Activated CD8-positive, alpha-beta T cell treated with anti-CD3 and anti-CD28 coated beads, Interleukin-2, amount 10 ng/mL, durations not matched to agents 7 days and 5 days (primary cell): ENCODE data around the gene TOP3B. TPM values are rescaled to one million over a fixed set of nuclear protein-coding genes. Genes with fewer than 3 reads are reported as not detected.

Experiments used
- ATAC-seq: fragments of 150-1000 bp; cut with Tn5 transposase; one replicate; pipeline ENCODE4 v1.10.0; 2021; ENCODE audit warnings: moderate library complexity
- CTCF ChIA-PET: fragments of 350-600 bp; sonication (Branson Sonifier 250); formaldehyde crosslinking; loops from one replicate; lab custom pipeline; 2021; ENCODE audit warnings: antibody characterized with exemption; lab: Charles Lee
- POLR2A ChIA-PET: fragments of 350-600 bp; sonication (Branson Sonifier 250); formaldehyde crosslinking; loops from one replicate; lab custom pipeline; 2021; ENCODE audit warnings: antibody characterized with exemption; lab: Charles Lee
- DNase-seq: peaks from one replicate; pipeline ENCODE4 v3.0.0-alpha.2; 2020
- H3K27ac Mint-ChIP-seq: one replicate; pipeline ENCODE4 v1.8.0; 2021; ENCODE audit warnings: mild to moderate bottlenecking, mixed read lengths
- H3K27me3 Mint-ChIP-seq: one replicate; pipeline ENCODE4 v1.8.0; 2021; ENCODE audit warnings: low read depth, mixed read lengths
- H3K36me3 Mint-ChIP-seq: one replicate; pipeline ENCODE4 v1.8.0; 2021; ENCODE audit warnings: low read depth, mixed read lengths
- H3K4me1 Mint-ChIP-seq: one replicate; pipeline ENCODE4 v1.8.0; 2021; ENCODE audit warnings: low read depth, mixed read lengths
- H3K4me3 Mint-ChIP-seq: one replicate; pipeline ENCODE4 v1.8.0; 2021; ENCODE audit warnings: mild to moderate bottlenecking, mixed read lengths
- H3K9me3 Mint-ChIP-seq: one replicate; pipeline ENCODE4 v1.8.0; 2022; ENCODE audit warnings: mixed read lengths; ENCODE audit not compliant: insufficient read depth
- total RNA-seq, 2 experiments: library from RNA; stranded (reverse); gene quantifications; one replicate each; pipeline ENCODE4 v1.2.3, GENCODE V29; 2021

Gene TOP3B, protein sequence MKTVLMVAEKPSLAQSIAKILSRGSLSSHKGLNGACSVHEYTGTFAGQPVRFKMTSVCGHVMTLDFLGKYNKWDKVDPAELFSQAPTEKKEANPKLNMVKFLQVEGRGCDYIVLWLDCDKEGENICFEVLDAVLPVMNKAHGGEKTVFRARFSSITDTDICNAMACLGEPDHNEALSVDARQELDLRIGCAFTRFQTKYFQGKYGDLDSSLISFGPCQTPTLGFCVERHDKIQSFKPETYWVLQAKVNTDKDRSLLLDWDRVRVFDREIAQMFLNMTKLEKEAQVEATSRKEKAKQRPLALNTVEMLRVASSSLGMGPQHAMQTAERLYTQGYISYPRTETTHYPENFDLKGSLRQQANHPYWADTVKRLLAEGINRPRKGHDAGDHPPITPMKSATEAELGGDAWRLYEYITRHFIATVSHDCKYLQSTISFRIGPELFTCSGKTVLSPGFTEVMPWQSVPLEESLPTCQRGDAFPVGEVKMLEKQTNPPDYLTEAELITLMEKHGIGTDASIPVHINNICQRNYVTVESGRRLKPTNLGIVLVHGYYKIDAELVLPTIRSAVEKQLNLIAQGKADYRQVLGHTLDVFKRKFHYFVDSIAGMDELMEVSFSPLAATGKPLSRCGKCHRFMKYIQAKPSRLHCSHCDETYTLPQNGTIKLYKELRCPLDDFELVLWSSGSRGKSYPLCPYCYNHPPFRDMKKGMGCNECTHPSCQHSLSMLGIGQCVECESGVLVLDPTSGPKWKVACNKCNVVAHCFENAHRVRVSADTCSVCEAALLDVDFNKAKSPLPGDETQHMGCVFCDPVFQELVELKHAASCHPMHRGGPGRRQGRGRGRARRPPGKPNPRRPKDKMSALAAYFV
- total RNA-seq: 10 to 100 TPM; 47.3 to 49.9 TPM

DNA sequence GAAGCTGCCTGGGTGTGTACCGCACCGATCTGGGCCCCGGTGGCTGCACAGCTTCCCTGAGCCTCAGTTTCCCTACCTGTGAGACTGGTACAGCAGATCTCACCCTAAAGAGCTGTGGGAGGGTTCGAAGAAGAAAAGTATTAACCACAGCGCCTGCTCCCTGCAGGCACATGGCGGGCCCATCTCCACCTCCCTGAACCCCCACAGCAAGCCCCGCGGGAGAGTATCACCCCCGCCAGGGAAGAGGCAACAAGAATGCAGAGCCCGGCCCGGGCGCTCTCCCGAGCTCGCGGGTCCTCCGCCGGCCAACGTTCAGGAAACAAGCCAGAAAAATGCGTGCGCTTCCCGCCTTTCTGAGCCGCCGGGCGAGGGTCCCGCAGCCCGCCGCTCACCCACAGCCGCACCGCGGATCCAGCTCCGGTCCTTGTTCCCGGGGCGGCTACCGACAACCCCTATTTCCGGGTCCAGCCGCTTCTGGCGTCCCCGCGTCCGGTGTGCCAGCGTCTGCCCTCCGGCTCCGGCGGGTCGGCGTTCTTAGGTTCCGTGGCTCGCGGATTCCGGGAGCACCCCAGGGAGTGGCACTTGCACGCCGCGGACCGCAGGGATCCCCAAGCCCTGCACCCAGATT is at the start of gene TOP3B:
TOP3B (minus strand) TSS at position 450 of the 628 bp plus-strand sequence. CDS start 7,078 bp downstream, outside the sequence.
- CTCF ChIA-PET: interaction anchor here (0.7 to 3.1 kb wide), 7 partner anchors 10 to 361 kb away, joined by 3 to 39 read pairs (median 5); partner anchors contain the start of gene PPM1F
- Mint-ChIP-seq H3K27me3 (no peaks in the 10 kb centered on the region), H3K4me1 (peaks cover 28% of the 10 kb centered on the region), H3K36me3 (peaks cover 3% of the 10 kb centered on the region), H3K27ac (peak within 1 kb of the TSS; percentile 87), H3K9me3 (no peaks in the 10 kb centered on the region), H3K4me3 (peak within 1 kb of the TSS; percentile 91)
- POLR2A ChIA-PET: interaction anchor here (0.6 to 2.1 kb wide), 7 partner anchors 9 to 196 kb away, joined by 3 to 7 read pairs (median 3); no protein-coding TSS in a partner anchor
- peak; percentile 97 for ATAC-seq
- peak; percentile 85 for DNase-seq

DNA sequence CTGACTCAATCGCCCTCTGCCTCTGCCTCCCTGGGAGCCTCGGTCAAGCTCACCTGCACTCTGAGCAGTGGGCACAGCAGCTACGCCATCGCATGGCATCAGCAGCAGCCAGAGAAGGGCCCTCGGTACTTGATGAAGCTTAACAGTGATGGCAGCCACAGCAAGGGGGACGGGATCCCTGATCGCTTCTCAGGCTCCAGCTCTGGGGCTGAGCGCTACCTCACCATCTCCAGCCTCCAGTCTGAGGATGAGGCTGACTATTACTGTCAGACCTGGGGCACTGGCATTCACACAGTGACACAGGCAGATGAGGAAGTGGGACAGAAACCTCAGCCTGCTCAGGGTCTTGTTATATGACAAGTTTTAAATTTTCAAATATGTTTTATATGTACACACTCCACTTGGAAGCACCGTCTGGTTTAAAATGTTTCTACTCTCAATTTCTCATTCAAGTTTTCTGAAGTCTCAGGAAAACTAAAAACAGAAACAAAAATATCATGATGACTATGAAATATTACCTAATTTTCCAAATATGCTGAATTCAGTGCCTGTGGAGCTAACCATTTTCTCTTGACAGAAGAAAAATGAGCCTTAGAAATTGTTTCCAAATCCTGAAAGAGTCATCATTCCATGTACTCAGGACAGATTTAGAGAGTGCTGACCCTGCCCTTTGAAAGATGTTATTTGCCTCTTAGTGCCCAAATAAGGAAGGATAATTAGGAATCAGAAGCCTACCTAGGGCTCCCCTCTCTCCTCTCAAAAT is 48.8 kb upstream of the TOP3B start:
- H3K4me3 Mint-ChIP-seq: no peak overlapping the region
- H3K27me3 Mint-ChIP-seq: peaks cover 24% of the 10 kb centered on the region
- ChIA-PET POLR2A (no interaction called here), CTCF (interaction anchor here (1.4 kb wide), 1 partner anchor 79 kb away, joined by 3 read pairs; no protein-coding TSS in a partner anchor)
- no peak for ATAC-seq
- no peaks in the 10 kb centered on the region for H3K4me1 Mint-ChIP-seq
- no peaks in the 10 kb centered on the region for H3K36me3 Mint-ChIP-seq
- no peak for DNase-seq
- no peaks in the 10 kb centered on the region for H3K9me3 Mint-ChIP-seq
- no peak overlapping the region for H3K27ac Mint-ChIP-seq

DNA sequence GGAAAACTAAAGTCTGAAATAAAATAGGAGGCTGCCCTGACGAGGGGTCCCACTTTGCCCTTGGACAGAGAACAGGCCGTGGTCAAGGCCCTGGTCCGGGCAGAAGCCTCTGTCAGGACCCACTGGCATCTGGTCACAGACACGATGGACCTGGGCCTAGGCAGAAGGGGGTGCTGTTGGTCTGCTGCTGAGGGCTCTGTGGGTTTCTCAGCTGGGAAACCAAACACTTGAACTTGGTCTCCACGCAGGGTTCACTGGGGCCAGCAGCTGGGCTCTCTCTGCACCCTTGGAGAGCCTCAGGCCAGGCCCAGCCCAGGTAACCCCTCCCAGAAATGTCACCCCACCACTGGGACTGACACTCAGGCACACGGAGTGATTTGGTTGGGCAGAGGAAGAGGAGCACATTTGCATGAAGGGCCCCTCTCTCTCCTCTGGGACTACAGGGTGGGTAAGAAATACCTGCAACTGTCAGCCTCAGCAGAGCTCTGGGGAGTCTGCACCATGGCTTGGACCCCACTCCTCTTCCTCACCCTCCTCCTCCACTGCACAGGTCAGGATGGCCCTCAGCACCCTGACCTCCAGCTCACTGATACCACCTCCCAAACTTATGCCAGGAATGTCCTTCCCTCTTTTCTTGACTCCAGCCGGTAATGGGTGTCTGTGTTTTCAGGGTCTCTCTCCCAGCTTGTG is 48.1 kb upstream of the TOP3B start:
- Mint-ChIP-seq H3K9me3 (no peaks in the 10 kb centered on the region), H3K27me3 (peaks cover 19% of the 10 kb centered on the region), H3K36me3 (no peaks in the 10 kb centered on the region), H3K4me3 (no peak overlapping the region), H3K4me1 (no peaks in the 10 kb centered on the region), H3K27ac (no peak overlapping the region)
- POLR2A ChIA-PET: no interaction called here
- DNase-seq: no peak
- CTCF ChIA-PET: interaction anchor here (1.4 kb wide), 1 partner anchor 80 kb away, joined by 3 read pairs; no protein-coding TSS in a partner anchor
- no peak for ATAC-seq

DNA sequence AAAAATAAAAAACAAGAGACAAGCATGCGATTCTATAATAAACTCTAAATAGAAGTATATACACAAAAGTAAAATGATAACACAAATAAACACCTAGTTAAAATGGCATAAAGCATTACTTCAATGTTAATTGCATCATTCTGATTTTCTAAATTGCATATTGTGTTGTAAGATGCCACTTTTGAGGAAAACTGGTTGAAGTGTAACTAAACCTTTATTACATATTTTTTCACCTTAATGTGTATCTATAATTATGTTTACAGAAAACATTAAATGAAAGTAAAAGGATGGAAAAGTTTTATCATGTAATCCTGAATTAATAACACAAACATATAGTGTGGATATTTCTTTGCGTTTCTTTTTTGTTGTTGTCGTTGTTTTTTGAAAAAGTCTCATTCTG is 45.4 kb upstream of the TOP3B start:
- H3K4me1 Mint-ChIP-seq: no peaks in the 10 kb centered on the region
- H3K27ac Mint-ChIP-seq: no peak overlapping the region
- CTCF ChIA-PET: interaction anchor here (1.0 kb wide), 1 partner anchor 33 kb away, joined by 3 read pairs; no protein-coding TSS in a partner anchor
- no peak for ATAC-seq
- H3K4me3 Mint-ChIP-seq: no peak overlapping the region
- no peaks in the 10 kb centered on the region for H3K9me3 Mint-ChIP-seq
- H3K36me3 Mint-ChIP-seq: no peaks in the 10 kb centered on the region
- DNase-seq: no peak
- H3K27me3 Mint-ChIP-seq: peaks cover 5% of the 10 kb centered on the region
- POLR2A ChIA-PET: no interaction called here

DNA sequence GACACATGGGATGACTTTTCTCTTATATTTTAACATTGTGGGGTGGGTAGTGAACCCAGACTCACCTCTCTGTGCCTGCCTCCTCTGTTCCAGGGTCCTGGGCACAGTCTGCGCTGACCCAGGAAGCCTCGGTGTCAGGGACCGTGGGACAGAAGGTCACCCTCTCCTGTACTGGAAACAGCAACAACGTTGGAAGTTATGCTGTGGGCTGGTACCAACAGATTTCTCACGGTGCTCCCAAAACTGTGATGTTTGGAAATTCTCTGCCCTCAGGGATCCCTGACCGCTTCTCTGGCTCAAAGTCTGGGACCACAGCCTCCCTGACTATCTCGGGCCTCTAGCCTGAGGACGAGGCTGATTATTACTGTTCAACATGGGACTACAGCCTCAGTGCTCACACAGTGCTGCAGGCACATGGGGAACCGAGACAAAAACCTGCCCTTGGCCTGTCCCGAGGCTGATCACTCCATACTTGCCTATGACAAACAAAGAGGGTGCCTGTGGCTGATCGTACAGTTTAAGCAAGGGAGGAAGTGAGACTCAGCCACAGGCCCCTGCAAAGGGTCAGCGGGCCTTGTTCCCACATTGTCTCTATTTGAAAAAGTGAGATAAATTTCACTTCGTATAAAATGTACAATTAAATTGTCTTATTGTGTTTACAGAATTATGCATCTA is 43.7 kb upstream of the TOP3B start:
- H3K4me1 Mint-ChIP-seq: no peaks in the 10 kb centered on the region
- CTCF ChIA-PET: no interaction called here
- no peaks in the 10 kb centered on the region for H3K9me3 Mint-ChIP-seq
- no peak for DNase-seq
- no peak overlapping the region for H3K27ac Mint-ChIP-seq
- H3K36me3 Mint-ChIP-seq: no peaks in the 10 kb centered on the region
- peaks cover 3% of the 10 kb centered on the region for H3K27me3 Mint-ChIP-seq
- no peak for ATAC-seq
- H3K4me3 Mint-ChIP-seq: no peak overlapping the region
- POLR2A ChIA-PET: no interaction called here

DNA sequence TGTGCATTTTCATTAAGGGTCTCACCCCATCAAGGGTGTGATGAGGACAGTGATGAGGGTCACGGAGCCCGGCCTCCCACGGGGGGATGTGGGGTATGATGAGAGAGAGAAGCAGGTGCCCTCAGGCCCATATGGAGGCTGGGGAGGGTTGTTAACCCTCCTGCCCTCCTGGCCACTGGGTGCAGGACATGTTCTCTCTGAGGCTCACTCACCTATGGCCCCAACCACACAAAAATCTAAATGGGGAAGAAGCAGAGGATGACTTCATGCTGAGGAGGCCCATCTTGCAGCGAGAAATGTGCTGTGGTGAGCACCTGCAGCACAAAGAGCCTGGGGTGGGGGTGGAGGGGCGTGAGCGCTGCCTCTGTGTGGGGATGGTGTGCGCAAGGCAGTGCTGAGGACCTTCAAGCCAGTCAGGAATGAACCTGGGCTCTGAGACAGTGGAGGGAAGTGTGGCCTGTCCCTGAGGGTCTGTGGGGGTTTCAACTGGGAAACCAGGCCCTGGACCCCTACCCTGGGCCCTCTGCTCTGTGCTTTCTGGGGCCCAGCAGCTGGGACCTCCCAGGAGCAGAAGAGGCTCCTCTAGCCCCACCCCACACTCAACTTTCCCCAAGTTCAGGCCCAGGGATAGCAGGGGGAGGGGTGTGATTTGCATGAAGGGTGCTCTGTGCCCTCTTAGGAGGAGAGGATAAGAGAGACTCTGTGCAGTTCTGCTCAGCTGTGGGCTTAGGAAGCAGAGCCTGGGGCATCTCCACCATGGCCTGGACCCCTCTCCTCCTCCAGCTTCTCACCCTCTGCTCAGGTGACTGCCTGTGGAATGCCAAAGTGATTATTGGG is 43.0 kb upstream of the TOP3B start:
- H3K9me3 Mint-ChIP-seq: no peaks in the 10 kb centered on the region
- peaks cover 1% of the 10 kb centered on the region for H3K27me3 Mint-ChIP-seq
- ChIA-PET CTCF (no interaction called here), POLR2A (no interaction called here)
- DNase-seq (no peak), ATAC-seq (no peak)
- H3K4me1 Mint-ChIP-seq: no peaks in the 10 kb centered on the region
- no peaks in the 10 kb centered on the region for H3K36me3 Mint-ChIP-seq
- no peak overlapping the region for H3K27ac Mint-ChIP-seq
- no peak overlapping the region for H3K4me3 Mint-ChIP-seq

DNA sequence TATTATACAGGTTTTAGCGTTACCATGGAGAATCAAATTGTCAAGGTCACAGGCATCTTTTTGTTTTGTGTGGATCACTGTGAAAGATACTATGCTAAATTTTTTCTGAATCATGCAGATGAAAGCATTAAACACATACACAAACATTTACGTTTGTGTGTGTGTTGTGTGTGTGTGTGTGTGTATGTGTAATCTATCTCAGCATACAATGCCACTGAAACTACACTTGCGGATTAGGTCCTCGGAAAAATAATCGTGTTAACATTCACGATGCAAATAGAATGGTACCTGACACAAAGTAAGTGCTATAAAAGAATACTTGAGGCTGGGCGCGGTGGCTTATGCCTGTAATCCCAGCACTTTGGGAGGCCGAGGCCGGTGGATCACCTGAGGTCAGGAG is 41.9 kb upstream of the TOP3B start:
- DNase-seq (no peak), ATAC-seq (no peak)
- Mint-ChIP-seq H3K36me3 (no peaks in the 10 kb centered on the region), H3K27ac (no peak overlapping the region), H3K4me1 (peaks cover 3% of the 10 kb centered on the region), H3K27me3 (peaks cover 5% of the 10 kb centered on the region), H3K9me3 (no peaks in the 10 kb centered on the region), H3K4me3 (no peak overlapping the region)
- ChIA-PET CTCF (no interaction called here), POLR2A (no interaction called here)

DNA sequence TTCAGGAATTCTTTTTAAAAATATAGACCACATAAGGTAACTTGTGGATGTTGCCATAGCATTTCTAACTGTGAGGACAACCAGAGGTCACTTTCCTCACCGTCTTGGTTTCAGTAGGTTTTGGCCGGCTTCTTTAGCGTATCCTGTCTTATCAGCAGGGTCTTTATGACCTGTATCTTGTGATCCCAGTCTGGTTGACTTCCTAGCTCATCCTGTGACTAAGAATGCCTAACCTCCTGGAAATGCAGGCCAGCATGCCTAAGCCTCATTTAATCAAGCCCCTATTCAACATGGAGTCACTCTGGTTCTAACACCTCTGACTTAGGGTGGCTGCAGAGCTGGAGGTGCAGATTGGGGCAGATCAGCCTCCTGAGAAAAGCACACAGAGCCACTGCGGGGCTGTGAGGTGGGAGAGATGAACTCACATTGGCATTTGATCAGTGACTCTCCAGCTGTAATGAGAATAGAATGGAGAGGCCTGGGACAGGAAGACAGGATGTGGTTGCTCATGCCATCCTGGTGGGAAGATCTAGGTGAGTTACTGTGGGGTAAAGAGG is 41.1 kb upstream of the TOP3B start:
- no peak overlapping the region for H3K4me3 Mint-ChIP-seq
- CTCF ChIA-PET: no interaction called here
- H3K27ac Mint-ChIP-seq: no peak overlapping the region
- DNase-seq (no peak), ATAC-seq (no peak)
- H3K27me3 Mint-ChIP-seq: peaks cover 5% of the 10 kb centered on the region
- H3K36me3 Mint-ChIP-seq: no peaks in the 10 kb centered on the region
- H3K4me1 Mint-ChIP-seq: peaks cover 6% of the 10 kb centered on the region
- POLR2A ChIA-PET: no interaction called here
- no peaks in the 10 kb centered on the region for H3K9me3 Mint-ChIP-seq

DNA sequence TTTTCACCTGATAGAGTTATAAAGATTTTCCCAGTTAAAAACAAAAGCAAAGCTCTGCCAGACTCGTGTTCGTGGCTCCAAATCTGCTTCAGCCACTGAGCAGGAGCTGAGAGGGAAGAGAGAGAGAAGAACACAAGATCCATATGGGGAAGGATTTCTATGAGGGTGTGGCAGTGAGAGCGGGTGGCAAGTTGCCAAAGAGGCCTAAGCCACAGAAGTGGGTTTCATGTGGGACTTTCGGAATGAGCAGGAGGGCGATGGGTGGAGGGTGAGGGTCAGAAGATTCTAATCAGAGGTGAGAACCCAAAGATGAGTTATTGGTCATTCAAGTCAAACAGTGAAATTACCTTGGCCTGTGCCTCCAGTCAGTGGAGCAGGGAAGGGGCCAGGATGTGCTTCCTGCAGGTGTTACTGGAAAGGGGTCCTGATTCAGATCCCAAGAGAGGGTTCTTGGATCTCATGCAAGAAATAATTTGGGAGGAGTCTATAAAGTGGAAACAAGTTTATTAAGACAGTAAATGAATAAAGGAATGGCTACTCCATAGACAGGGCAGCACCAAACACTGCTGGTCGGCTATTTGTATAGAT is 40.5 kb upstream of the TOP3B start:
- no peak for ATAC-seq
- ChIA-PET CTCF (no interaction called here), POLR2A (no interaction called here)
- H3K27me3 Mint-ChIP-seq: peaks cover 6% of the 10 kb centered on the region
- peaks cover 6% of the 10 kb centered on the region for H3K4me1 Mint-ChIP-seq
- DNase-seq: no peak
- no peaks in the 10 kb centered on the region for H3K36me3 Mint-ChIP-seq
- H3K9me3 Mint-ChIP-seq: no peaks in the 10 kb centered on the region
- peak overlapping the region; percentile 19 for H3K27ac Mint-ChIP-seq
- no peak overlapping the region for H3K4me3 Mint-ChIP-seq
